Rectal smooth muscle tissue (tissue), 1 donor: ENCODE results near the gene B3GNT8.
"Not testable (repeated sequence)": the region's sequence is repeated elsewhere in the genome, so short reads cannot be mapped to it uniquely, and the experiment has no call there.

ENCODE experiments used
- H3K27ac ChIP-seq: one replicate; pipeline ENCODE4 v1.7.0; 2013; ENCODE audit warnings: low read depth, low read length, inconsistent platforms
- H3K27me3 ChIP-seq: one replicate; pipeline ENCODE4 v1.7.0; 2013; ENCODE audit warnings: low read length; ENCODE audit not compliant: control insufficient read depth, insufficient read depth
- H3K36me3 ChIP-seq: one replicate; pipeline ENCODE4 v1.7.0; 2013; ENCODE audit warnings: low read length; ENCODE audit not compliant: control insufficient read depth, insufficient read depth
- H3K4me1 ChIP-seq: one replicate; pipeline ENCODE4 v1.7.0; 2013; ENCODE audit warnings: low read length; ENCODE audit not compliant: control insufficient read depth, insufficient read depth
- H3K4me3 ChIP-seq: one replicate; pipeline ENCODE4 v1.7.0; 2013; ENCODE audit warnings: low read length
- H3K9ac ChIP-seq: one replicate; pipeline ENCODE4 v1.7.0; 2013; ENCODE audit warnings: low read length

B3GNT8 gene

DNA sequence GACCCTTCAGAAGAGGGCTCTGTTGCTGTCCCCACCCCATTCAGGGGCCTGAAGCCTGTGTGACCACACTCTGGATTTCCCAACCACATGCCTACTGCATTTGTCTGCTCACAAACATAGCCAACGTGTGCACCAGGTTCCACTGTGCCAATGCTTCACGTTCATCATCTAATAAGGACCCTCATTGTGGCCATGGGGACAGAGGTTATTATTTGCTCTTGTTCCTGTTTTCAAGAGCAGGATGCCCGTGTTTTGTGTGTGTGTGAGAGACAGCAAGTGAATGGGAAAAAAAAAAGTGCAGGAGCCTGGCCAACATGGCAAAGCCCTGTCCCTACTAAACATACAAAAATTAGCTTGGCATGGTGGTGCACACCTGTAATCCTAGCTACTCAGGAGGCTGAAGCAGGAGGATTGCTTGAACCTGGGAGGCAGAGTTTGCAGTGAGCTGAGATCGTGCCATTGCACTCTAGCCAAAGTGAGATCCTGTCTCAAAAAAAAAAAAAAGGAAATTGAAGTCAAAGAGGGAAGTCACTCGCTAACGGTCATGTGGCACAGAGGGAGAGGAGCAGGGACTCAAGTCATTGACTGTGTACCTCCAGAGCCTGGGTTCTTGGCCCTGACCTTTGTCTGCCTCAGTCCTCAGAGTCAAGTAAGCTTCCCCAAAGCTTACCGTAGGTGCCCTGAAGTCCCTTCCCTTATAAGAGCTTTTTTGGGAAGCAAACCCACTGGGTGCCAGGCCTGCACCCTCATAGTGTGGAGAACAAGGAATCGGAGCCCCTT lies 6.9 kb downstream of the B3GNT8 start:
- Histone ChIP-seq H3K36me3 (peaks cover 49% of the 10 kb centered on the region), H3K27me3 (no peaks in the 10 kb centered on the region), H3K27ac (no peak overlapping the region), H3K9ac (no peak overlapping the region), H3K4me1 (no peaks in the 10 kb centered on the region), H3K4me3 (no peak overlapping the region)

DNA sequence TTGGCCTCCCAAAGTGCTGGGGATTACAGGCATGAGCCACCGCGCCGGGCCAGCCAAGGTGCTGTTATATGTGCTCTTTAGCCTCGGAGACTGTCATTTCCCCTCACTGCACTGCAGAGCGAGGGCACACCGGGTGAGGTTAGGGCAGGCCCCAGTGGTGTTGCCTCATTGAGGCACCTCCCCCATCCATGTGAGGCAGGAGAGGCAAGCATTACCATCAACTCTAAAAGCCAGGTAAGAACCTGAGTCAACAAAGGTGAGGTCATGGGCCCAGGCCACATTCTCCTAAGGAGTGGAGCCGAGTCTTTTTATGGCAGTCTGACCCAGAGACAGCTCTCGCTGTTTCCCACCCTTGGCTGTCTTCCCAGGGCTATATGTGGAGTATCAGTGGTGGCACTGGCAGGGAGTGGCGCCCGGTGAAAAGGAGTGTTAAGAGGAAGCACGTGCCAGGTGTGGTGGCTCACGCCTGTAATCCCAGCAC lies 10.9 kb downstream of the B3GNT8 start:
- H3K36me3 ChIP-seq, result peaks cover 36% of the 10 kb centered on the region
- no peaks in the 10 kb centered on the region for H3K4me1 ChIP-seq
- H3K27ac ChIP-seq, result no peak overlapping the region
- H3K4me3 ChIP-seq, result no peak overlapping the region
- H3K9ac ChIP-seq, result no peak overlapping the region
- no peaks in the 10 kb centered on the region for H3K27me3 ChIP-seq

DNA sequence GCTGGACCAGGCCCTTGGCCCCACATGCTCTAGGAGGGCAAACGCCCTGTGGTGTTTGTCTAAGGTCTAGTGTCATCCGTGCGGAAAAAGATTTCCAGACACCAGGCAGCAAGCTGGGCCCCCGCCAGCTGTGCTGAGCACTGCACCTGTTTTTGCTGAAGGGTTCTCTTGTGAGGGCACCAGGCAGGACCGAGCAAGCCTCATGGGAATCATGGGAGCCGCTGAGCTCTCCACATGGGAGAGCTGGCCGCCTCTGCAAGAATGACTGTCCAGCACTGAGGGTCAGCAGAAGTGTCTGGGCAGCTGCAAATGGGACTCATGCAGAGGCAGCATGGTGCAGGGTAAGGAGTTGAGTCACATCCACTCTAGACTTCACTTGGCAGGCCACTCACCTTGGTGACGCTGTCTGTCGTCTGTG lies 12.0 kb downstream of the B3GNT8 start:
- H3K4me3 ChIP-seq, result no peak overlapping the region
- no peak overlapping the region for H3K27ac ChIP-seq
- no peak overlapping the region for H3K9ac ChIP-seq
- H3K36me3 ChIP-seq, result peaks cover 36% of the 10 kb centered on the region
- no peaks in the 10 kb centered on the region for H3K27me3 ChIP-seq
- H3K4me1 ChIP-seq, result no peaks in the 10 kb centered on the region

DNA sequence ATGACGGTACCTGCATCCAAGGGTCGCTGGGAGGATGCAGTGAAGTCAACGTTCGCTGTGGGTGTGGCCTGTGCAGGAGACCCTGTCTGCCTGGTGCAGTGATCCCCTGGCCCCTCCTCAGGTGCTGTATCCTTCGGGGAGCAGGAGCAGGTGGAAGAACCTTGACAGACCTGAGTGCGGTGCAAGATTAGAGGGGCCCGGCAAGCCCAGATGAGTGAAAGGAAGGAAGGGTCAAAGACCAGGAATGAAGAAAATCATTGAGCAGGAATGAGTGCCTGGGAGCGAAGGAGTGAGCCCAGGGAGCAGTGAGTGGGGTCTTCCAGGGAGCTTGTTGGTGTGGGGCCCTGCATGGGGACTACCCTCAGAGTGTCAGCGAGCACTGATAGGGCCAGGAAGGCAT lies 12.7 kb downstream of the B3GNT8 start:
- Histone ChIP-seq H3K36me3 (peaks cover 31% of the 10 kb centered on the region), H3K4me3 (no peak overlapping the region), H3K27ac (no peak overlapping the region), H3K9ac (no peak overlapping the region), H3K4me1 (no peaks in the 10 kb centered on the region), H3K27me3 (no peaks in the 10 kb centered on the region)

DNA sequence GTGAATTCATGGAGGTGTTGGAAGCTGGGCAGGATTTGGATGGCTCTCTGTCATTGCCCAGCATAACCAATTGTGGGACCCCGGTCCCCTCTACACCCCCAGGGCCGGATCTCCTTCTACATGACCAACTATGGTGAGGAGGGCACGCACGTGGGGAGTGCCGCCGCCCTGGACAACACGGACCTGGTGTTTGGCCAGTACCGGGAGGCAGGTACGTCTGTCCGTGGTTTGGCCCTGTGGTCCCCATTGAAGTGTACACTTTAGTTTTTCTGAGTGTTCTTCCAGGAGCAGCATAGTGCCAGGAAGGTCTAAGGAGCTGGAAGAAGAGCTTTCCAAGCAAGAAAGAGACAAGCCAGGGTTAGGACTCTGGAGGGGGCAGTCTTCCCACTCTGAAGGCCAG lies 13.2 kb downstream of the B3GNT8 start:
- Histone ChIP-seq H3K36me3 (peaks cover 27% of the 10 kb centered on the region), H3K4me3 (no peak overlapping the region), H3K27ac (no peak overlapping the region), H3K27me3 (no peaks in the 10 kb centered on the region), H3K4me1 (no peaks in the 10 kb centered on the region), H3K9ac (no peak overlapping the region)

DNA sequence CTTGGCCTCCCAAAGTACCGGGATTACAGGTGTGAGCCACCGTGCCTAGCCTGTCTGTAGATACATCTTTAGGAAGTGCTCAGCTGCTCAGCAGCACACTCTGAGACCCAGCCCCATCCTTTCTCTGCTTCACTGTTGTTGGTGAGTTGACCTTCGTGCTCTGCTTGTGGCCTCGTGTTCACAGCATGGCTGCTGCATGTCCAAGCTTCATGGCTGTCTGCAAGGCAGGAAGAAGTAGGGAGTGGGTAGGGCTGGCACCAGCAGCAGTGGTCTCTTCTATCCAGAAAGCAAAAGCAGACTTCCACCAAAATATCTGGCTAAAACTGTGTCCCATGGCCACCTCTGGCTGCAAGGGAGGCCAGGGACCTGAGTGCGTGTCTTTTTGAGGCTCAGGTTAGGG lies 14.2 kb downstream of the B3GNT8 start:
- Histone ChIP-seq H3K4me3 (no peak overlapping the region), H3K9ac (no peak overlapping the region), H3K27me3 (no peaks in the 10 kb centered on the region), H3K36me3 (peaks cover 26% of the 10 kb centered on the region), H3K4me1 (no peaks in the 10 kb centered on the region), H3K27ac (no peak overlapping the region)

DNA sequence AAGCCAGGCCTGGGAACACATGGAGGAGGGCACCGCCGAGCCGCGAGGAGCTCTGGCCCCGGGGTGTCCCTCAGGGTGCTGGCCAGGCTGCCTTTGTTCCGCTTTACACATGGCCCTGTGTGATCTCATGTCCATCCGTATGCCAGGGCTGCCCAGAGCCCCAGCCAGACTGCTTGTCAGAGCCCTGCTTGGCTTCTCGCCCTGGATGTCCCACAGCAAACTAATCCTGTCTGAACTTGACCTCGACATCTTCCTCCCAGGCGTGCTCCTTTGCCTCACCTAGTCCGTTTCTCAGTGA lies 15.3 kb downstream of the B3GNT8 start:
- H3K4me1 ChIP-seq, result no peaks in the 10 kb centered on the region
- no peaks in the 10 kb centered on the region for H3K27me3 ChIP-seq
- no peak overlapping the region for H3K4me3 ChIP-seq
- peaks cover 24% of the 10 kb centered on the region for H3K36me3 ChIP-seq
- no peak overlapping the region for H3K27ac ChIP-seq
- no peak overlapping the region for H3K9ac ChIP-seq

DNA sequence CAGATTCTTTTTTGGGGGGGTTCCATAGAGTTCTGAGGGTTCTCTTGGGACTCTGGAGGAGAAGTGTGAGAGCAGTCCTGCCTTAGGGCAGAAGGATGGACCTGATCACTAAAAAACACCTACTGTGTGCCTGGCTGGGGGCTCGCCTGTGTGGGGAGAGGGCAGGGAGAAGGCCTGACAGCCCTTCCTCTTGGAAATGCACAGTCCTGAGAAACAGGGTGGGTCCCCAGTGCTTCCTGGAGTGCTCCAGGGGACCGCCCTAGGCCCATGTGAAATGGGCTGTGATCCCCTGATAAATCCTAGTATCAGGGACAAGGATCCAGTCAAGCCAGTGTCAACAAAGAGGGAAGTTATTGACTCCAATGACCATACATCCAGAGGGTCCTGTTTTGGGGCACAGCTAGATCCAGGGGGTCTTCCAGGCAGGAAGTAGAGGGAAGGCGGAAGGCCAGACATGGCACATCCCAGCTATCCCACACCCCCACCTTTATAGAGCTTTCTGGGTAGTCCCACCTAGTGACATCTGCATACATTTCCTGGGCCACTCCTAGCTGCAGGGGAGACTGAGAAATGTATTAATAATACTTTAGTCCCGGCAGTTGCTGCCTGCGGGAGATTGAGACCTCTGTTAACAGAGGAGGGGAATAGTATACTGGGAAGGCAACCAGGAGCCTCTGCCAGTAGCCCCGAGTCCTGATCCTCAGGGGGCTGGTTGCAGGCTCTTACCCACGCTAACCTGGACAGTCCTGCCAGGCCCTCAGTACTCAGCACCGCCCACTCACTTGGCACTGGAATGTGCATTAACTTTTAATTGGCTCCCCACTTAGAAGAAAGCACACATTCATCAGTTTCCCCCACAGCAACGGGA lies 15.8 kb downstream of the B3GNT8 start:
- no peak overlapping the region for H3K4me3 ChIP-seq
- no peak overlapping the region for H3K9ac ChIP-seq
- H3K4me1 ChIP-seq, result no peaks in the 10 kb centered on the region
- H3K36me3 ChIP-seq, result peaks cover 23% of the 10 kb centered on the region
- no peak overlapping the region for H3K27ac ChIP-seq
- no peaks in the 10 kb centered on the region for H3K27me3 ChIP-seq

DNA sequence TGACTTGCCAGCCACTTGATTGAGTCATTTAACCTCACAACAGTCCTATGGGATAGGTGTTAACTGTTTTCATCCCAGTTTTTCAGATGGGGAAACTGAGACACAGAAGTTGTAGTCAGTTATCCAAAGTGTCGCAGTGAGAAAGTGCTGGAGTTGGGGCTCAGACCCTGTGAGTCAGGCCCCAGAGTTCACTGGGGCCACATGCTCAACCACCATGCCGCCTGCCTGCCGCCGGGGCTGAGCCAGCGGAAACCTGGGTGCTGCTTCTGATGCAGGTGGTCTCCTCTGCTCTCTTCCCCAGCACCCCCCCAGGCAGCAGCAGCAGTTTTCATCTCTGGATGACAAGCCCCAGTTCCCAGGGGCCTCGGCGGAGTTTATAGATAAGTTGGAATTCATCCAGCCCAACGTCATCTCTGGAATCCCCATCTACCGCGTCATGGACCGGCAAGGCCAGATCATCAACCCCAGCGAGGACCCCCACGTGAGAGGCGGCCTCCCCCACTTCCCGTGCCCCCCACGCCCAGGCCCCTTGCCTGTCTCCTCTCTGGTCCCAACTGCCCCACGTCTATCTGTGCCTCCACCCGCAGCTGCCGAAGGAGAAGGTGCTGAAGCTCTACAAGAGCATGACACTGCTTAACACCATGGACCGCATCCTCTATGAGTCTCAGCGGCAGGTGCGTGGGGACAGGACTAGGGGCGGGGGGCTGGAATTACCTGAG lies 16.7 kb downstream of the B3GNT8 start:
- no peak overlapping the region for H3K9ac ChIP-seq
- H3K36me3 ChIP-seq, result peaks cover 20% of the 10 kb centered on the region
- no peak overlapping the region for H3K27ac ChIP-seq
- H3K4me1 ChIP-seq, result no peaks in the 10 kb centered on the region
- no peak overlapping the region for H3K4me3 ChIP-seq
- H3K27me3 ChIP-seq, result no peaks in the 10 kb centered on the region

DNA sequence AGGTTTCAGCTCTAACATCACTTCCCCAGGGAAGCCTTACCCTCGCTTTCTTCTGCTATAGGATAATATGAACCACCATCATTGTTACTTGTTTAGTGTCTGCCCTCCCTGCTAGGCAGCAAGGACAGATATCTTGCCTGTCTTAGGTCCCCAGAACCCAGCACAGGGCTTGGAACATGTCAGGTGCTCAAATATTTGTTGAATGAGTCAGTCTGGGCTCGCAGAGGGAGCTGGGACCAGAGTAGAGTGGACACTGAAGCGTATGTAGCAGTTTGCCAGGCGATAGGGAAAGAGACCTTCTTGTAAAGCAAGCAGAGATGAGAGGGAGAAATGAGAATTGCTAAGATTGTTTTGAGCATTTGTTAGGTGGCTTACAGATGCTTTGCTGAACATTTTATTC lies 17.9 kb downstream of the B3GNT8 start:
- Histone ChIP-seq H3K27ac (no peak overlapping the region), H3K4me1 (no peaks in the 10 kb centered on the region)

DNA sequence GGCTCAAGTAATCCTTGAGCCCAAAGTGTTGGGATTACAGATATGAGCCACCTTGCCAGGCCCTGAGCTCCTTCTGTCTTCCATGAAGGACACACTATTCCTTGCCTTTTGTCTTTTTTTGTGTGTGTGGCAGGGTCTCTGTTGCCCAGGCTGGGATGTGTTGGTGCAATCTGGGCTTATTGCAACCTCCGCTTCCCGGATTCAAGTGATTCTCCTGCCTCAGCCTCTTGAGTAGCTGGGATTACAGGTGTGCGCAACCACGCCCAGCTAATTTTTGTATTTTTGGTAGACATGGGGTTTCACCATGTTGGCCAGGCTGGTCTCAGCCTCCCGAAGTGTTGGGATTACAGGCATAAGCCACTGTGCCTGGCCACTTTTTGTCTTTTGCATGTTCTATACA lies 18.3 kb downstream of the B3GNT8 start:
- not testable (repeated sequence) for H3K9ac ChIP-seq, H3K27me3 ChIP-seq, H3K4me1 ChIP-seq, H3K4me3 ChIP-seq, H3K27ac ChIP-seq
- peaks cover 12% of the 10 kb centered on the region for H3K36me3 ChIP-seq

More for the DNA sequence above, 17.9 kb downstream of the B3GNT8 start:
- Histone ChIP-seq H3K27me3 (no peaks in the 10 kb centered on the region), H3K9ac (no peak overlapping the region), H3K36me3 (peaks cover 12% of the 10 kb centered on the region), H3K4me3 (no peak overlapping the region)

DNA sequence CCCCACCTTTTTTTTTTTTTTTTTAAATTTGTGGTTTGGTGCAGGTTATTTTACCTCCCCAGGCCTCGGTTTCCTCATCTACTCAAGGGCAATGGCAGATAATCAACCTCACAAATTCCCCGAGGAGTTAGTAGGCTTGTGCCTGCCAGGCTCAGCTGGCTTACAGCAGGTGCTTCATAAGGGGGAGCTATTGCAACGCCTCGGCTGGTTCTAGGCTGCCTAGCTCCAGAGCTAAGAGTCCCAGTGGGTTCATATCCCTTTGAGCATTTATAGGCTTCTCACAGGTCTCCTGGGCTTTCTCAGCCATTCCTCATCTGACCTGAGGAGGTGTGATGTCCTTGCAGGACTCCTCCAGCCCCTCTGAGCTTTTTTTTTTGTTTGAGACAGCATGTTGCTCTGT lies 18.9 kb downstream of the B3GNT8 start:
- Histone ChIP-seq H3K27ac (no peak overlapping the region), H3K9ac (no peak overlapping the region), H3K4me3 (no peak overlapping the region), H3K36me3 (peaks cover 6% of the 10 kb centered on the region), H3K4me1 (no peaks in the 10 kb centered on the region), H3K27me3 (no peaks in the 10 kb centered on the region)
